HG02981 (cell line): ENCODE results near the gene ASS1.

ENCODE experiments used
- ATAC-seq: cut with Tn5 transposase; IDR thresholded peaks from one replicate; pipeline ENCODE4 v1.9.1; 2021; ENCODE audit warnings: mild to moderate bottlenecking, moderate library complexity; ENCODE audit not compliant: unreplicated experiment

ASS1 gene

DNA sequence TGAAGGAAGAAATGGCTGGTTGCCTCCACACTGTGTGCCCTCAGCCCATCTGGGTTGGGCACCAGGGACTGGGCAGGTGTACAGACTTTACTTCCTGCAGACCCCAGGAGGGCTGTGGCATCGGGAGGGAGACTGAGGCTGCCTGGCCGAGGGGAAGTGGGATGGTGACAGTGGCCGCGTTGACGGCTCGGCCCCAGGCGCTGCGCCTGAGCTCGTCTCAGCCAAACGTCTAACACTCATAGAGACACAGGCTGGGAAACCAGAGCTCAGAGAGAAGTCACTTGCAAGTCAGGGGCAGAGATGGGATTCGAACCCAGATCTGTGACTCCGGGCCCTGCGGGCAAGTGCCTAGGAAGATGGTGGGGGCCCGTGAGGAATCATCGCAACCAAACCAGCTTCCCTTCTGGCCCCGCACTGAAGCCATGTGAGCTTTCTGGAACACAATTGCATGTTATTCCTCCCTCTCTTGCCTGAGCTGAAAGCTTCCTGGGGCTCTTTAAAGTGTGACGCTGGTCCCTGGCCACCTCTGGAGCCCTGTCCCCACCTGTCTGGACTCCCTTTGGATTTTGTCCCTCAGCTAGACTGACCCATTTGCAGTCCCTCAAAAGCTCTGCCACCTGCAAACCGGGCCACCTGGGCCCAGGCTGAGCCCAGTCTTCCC is 81.6 kb downstream of the ASS1 start:
- ATAC-seq, result no peak

DNA sequence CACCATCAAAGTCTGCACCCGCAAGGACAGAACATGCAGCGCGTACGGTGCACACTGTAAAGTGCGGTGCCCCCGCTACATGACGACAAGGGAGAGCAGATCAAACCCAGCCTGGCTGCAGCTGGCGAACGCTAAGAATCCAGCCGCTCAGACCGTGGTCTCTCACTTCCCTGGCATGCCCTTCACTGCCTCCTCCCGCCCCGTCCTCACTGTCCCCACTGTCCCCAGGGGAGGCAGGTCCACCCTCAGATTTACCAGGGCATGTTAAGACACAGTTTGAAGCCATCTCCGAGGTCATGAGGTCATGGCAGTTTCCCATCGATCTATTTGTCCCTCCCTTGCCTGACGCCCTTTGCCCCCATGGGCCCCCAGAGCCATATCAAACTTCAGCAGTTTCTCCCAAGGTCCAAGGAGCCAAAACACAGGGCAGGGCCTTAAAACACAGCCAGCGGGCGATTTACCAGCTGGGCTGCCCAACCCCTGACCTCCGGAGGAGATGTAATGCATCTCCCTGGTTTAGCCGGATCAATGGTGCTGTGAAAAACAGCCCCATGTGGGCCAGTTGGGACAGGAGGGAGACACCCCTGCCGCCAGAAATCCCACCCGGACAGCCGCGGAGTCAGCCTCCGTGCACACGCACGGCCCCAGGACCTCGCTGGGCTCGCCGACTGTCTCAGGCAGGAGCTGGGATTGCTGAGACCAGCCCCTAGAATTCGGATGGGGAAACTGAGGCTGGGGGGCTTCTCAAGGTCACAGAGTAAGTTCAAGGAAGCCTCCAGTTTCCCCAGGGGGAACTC is 82.3 kb downstream of the ASS1 start:
- ATAC-seq, result no peak

DNA sequence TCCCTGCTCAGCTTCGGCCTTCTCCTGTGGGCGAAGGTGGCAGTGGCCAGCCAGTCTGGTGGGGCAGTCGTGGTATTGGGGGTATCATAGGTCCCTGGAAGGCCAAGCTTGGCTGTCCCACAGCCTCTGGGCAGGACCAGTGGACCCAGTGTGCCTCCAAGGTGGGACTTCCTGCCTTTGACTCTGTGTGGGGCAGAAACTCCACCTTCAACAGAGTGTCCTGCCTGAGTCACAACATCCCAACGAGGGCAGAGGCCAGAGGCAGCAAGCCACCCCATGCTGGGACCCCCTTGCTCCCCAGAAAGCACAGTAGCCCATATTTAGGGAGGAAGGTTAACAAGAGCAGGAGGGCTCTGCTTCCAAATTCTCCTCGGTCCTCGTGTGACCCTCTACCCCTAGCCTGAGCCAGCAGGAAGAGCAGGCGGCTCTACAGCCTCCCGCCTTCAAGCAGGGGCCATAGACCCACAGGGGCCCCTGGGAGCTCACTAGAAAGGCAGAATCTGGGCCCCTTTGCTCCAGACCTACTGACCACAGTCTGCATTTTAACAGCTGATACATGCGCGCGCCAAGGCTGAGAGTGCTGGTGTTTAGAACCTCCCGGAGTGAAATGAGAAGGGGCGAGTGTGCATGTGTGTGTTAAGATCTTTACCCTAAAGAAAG is 83.0 kb downstream of the ASS1 start:
- no peak for ATAC-seq

DNA sequence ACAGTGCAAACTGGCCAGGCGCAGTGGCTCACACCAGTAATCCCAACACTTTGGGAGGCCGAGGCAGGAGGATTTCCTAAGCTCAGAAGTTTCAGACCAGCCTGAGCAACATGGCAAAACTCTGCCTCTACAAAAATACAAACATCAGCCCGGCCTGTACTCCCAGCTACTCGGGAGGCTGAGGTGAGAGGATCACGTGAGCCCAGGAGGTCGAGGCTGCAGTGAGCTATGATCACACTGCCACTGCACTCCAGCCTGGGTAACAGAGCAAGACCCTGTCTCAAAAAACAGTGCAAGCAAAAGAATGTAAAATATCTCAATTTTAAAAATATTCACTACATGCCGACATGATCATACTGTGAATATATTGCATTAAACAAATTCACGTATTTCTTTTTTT is 83.9 kb downstream of the ASS1 start:
- no peak for ATAC-seq

DNA sequence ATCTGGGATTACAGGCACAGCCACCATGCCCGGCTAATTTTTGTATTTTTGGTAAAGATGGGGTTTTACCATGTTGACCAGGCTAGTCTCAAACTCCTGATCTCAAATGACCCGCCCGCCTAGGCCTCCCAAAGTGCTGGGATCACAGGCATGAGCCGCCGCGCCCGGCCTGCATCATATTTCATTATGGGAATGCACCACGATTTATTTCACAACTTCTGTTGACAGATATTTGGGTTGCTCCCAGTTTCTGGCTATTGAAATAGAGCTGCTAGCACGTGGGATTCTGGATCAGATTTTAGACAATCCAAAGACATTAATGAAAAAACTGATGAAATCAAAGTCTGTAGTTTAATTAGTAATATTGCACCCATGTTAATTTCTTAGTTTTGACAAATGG is 86.2 kb downstream of the ASS1 start:
- no peak for ATAC-seq

DNA sequence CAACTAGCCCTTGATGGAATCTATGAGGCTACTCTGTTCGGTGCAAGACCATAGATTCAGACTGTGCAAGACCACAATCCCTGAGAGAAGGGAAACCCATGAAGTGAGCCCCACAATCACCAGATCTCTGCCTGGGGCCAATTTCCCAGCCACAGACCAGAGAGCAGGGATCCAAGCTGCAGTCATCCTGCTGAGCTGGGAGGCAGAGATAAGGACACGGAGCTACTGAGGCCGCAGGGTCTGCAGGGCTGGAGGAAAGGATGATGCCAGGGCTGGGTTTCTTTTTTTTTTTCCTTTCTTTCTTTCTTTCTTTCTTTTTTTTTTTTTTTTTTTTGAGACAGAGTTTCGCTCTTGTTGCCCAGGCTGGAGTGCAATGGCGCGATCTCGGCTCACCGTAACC is 86.9 kb downstream of the ASS1 start:
- ATAC-seq, result no peak

DNA sequence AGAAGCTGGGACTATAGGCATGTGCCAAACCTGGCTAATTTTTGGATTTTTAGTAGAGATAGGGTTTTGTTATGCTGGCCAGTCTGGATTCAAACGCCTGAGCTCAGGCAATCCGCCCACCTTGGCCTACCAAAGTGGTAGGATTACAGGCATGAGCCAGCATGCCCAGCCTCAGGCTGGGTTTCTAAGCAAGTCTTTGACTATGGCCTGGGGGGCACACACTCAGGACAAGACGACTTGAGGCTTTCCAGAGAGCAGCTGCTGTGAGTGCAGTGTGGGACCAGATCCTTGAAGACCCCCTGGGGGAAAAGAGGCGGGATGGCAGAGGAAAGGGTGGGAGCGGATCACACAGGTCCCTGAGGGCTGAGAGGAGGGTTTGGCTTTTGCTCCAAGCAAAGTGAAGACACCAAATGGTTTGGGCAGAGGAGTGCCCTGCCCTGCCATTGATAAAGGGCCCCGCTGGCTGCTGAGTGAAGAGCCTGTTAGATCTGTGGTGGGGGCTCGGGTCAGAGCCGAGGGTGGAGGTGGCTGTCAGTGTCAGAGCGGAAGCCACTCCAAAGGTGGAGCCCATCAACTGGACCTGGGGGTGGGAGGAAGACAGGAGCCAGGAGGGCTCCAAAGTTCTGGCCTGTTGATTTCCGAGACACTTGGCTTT is 87.8 kb downstream of the ASS1 start:
- no peak for ATAC-seq

DNA sequence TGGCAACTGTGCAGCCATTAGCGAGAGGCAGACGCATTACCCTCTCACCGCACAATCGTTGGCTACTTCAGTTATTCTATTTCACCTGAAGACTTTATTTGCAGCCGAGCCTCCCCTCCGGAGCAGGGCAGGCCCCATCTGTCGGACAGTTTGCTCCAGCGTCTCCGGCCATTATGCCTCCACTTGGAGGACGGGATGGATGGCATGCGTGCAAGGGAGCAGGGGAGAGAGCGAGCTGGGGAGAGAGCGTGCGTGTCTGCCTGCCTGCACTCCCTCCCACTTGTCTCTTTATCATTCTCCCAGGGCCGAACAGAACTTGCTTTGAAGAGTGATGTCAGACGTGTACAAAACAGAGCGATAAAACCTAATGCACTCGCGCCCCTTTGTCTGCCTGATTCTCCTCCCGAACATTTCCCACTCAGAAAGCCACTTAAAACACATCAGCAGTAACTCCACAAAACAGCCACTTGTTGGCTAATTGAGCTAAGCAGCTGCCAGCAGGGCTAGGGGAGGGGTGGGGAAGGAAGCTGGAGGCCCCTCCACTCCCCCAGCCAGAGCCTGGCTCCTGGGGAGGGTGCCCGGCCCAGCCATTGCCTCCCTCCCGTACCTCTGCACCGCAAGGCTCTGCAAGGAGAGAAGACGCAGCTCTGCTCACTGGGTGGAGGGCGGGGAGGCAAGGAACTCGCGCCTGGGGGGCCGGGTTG is 91.2 kb downstream of the ASS1 start:
- ATAC-seq, result no peak

DNA sequence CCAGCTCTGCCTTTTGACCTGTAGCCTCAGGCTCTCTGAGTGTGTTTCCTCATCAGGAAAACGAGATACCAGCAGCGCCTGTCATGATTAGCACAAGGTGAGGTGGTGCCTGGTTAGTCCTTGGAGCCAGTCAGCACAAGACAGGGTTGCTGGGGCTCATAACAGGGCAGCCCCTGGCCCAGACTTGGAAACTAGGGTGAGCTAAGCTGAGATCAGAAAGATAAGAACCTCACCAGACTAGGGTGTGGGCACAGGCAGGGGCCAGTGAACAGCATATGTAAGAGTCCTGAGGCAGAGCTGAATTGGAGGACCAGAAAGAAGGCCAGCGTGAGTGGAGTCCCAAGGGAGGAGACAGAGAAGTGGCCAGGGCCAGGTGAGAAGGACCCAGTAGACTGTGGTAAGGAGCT is 91.9 kb downstream of the ASS1 start:
- ATAC-seq, result no peak

DNA sequence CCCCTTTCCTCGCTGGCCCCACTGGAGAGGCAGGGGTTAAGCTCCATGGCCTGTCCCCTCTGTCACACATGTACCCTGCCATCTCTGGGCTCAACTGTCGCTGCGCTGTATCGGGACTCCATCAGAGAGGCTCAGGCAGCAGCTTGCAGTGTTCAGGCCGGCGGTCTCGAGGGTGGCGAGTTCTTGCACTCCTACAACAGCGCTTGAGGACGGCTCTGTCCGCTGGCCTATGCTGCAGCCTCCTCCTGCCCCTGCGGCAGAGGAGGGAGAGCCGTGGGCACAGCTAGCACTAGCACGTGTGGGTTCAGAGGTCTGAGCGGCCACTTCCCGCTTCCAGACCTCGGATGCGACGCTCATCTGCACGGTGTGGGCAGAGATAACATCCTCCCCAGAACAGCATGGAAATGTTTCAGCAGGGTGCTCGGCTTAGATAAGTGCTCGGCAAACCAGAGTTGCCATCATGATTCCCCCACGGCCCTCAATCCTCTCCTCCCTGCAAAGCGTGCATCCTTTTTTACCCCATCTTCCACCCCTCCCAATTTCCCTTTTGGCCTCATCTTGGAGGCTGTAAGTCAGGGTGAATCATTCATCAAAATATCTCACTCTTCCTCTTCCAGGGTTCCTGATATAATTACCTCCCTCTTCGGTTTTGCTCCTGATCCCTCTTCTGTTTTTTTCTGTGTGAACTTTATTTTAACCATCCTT is 92.7 kb downstream of the ASS1 start:
- no peak for ATAC-seq

DNA sequence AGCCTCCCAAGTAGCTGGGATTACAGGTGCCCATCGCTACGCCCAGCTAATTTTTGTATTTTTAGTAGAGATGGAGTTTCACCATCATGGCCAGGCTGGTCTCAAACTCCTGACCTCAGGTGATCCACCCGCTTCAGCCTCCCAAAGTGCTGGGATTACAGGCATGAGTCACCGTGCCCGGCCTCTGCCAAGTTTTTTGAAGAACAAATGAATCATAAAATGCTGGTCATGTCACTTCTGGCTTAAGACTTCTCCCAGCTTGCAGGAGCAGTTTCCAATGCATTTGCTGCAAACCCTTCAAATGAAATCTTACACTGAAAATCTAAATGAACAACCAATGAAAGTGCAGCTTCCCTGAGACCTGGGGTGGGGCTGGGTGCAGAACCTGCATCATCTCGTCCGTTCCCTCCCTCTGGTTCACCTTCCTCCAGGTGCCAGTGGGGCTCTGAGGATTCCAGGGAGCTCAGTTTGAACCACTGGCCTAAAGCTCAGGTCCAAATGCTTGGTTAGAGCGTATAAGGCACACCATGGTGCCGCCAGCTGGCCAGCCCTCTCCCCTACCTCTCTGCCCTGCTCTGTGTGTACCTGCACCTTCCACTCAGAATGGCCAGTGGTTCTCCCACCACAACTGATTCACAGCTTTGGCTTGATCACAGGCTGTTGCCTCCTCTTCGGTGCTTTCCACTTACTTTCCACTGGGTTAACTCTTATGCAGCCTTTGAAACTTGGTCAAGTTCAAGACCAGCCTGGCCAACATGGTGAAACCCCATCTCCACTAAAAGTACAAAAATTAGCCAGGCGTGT is 94.9 kb downstream of the ASS1 start:
- ATAC-seq, result no peak

DNA sequence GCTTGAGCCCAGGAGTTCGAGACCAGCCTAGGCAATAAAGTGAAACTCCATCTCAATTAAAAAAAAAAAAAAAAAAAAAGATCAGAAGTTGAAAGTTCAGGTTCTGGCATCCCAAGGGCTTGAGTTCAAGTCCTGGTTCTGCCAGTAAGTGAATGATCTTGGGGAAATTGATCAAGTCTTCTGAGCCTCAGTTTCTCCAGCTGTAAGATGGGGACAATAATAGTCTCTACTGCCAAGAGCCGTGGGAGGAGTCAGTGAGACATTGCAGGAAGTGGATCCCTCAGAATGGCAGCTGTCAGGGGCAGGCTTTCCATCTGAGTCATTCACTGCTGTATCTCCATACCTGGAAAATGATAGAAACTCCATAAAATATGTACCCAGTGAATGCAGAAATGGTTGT is 96.8 kb downstream of the ASS1 start:
- no peak for ATAC-seq

DNA sequence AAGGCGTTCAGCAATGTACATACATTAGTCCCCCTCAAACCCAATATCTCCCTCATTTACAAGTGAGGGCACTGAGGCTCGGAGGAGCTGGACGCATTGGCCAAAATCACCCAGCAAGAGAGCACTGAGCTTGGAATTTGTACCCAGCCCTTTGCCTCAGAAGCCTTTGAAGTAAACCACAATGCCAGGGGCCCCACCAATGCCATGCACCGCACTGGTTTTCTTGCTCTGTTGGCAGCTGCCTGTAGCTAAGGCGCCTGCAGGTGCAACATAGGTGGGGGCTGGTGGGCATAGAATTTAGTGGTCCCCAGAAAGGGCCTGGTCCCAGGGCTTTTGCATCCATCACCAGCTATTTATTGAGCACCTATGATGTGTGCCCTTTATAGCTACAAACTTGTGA is 97.3 kb downstream of the ASS1 start:
- ATAC-seq, result no peak

DNA sequence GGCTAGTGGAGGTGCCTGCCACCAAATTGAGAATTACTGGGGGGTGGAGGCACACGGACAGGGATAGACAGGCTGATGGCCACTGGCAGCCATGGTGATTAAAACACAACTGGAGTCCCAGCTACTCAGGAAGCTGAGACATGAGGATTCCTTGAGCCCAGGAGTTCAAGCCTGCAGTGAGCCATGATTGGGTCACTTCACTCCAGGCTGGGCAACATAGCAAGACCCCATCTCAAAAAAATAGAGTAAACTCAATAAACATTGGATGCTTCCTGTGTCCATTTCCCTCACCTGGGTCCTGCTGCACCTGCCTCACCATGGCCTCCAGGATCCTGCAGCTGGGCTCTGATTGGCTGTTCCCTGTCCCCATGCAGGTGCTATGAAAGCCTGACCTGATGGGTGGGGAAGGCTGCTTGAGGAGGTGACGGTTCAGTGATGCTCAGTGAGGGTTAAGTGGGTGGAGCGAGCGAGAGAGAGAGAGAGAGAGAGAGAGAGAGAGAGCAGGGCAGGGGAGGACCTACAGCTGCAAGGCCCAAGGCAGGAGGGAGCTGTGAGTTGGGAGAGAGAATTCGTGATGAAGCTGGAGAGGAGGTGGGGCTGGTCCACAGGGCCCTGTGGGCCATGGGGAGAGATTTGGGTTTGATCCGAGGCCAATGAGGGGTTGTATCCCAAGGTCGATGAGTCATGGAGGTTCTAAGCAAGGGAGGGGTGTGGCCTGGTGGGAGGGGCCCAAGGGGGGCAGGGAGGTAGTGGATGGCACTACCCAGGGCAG is 97.9 kb downstream of the ASS1 start:
- ATAC-seq, result no peak

DNA sequence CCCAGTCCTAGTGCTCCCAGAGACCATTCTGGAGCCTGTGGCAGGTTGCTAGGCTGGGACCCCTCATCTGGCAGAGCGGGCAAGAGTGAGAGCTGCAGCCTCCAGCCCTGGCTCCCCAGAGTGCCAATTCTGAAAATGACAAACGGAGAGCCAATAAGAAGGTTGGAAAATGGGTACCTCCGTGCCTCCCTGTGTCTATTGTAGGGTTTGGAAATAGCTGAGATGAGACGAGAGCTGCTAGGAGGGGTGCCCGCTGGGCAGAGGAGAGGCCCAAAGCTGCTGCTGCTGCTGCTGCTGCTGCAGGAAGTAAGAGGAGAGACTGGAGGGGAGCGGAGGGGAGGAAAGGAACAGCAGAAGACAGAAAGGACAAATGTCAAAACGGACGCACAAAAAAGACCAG is 98.6 kb downstream of the ASS1 start:
- no peak for ATAC-seq

DNA sequence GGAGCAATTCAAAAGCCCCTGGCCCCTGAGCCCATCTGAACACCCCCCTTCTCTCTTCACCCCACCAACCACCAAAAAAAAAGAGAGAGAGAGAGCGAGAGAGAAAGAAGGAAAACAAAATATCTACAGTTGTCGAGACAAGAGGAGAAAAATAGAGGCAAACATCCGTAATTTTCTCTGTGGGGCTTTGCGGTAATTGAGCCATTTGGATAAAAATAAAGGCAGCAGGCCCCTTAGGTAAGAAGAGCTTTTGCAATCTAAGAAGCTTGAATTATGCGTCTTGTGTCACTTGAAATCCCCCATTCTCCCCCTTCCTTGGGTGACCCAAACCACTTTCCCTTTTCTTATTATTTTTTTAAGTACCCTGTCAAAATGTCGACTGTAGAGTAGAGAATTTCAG is 99.1 kb downstream of the ASS1 start:
- no peak for ATAC-seq

DNA sequence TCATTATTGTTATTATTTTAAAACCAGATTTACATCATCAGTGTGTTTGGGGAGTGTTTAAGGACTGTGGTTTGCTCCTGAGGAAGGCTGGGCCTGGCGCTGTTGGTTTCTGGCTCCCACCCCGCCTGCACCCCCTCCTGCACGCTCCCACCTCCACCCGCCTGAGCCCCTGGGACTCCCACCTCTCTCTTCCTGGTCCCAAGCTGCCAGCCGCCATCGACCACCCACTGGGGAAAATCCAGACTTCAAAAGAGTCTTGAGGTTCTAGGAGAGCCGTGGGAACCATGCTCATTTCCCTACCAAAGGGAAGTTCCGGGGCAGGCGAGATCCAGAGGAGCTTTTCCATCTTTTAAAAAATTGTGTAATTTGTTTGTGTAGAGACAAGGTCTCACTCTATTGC is 99.6 kb downstream of the ASS1 start:
- ATAC-seq, result no peak

DNA sequence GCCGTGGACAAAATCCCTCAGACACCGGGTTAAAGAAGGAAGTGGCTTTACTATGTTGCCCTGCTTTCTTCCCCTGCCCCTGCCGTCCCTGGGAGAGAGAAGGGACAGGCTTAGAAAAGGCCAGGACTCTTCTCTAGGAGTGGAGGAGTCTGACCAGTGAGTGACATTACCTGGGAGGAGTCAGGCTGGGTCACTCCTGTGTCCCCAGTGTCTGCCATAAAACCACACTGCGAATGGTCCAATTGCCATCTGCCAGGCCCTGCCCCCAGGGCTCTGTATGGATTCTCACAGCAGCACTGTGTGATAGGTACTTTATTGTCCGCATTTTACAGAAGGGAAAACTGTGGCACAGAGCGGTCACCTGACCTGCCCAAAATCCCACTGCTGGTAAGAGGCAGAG is 103.3 kb downstream of the ASS1 start:
- ATAC-seq, result no peak
